Osteoblast (primary cell): Measurements from ENCODE around the gene GART. TPM values are rescaled to one million over a fixed set of nuclear protein-coding genes. Genes with fewer than 3 reads are reported as not detected.

ENCODE experiments used
- DNase-seq: peaks from one replicate; pipeline ENCODE4 v3.0.0; 2011; ENCODE audit warnings: low spot score, mixed read lengths; ENCODE audit not compliant: insufficient read length; ENCODE audit errors: missing footprints
- H2AFZ ChIP-seq: 2 replicates; pipeline ENCODE4 v1.6.0; 2011; ENCODE audit warnings: mild to moderate bottlenecking, low read length
- H3K27ac ChIP-seq: 2 replicates; pipeline ENCODE4 v1.5.1; 2011; ENCODE audit warnings: mild to moderate bottlenecking, low read depth, low read length, moderate library complexity
- H3K27me3 ChIP-seq: 2 replicates; pipeline ENCODE4 v1.6.0; 2012; ENCODE audit warnings: mild to moderate bottlenecking, control low read depth, inconsistent platforms, low read length, moderate library complexity; ENCODE audit not compliant: insufficient read depth
- H3K36me3 ChIP-seq: 2 replicates; pipeline ENCODE4 v1.5.1; 2011; ENCODE audit warnings: mild to moderate bottlenecking, low read length, control low read depth, moderate library complexity; ENCODE audit not compliant: insufficient read depth
- H3K4me1 ChIP-seq: 2 replicates; pipeline ENCODE4 v1.5.1; 2011; ENCODE audit warnings: mild to moderate bottlenecking, low read length, control low read depth, moderate library complexity; ENCODE audit not compliant: insufficient read depth
- H3K4me2 ChIP-seq: 2 replicates; pipeline ENCODE4 v1.6.0; 2011; ENCODE audit warnings: mild to moderate bottlenecking, low read length; ENCODE audit not compliant: insufficient read depth
- H3K4me3 ChIP-seq: fragments of 200-600 bp; sonication (generic); 3 replicates; pipeline ENCODE4 v1.5.1; 2012; ENCODE audit warnings: mild to moderate bottlenecking, low read length, inconsistent platforms; ENCODE audit not compliant: insufficient read depth
- H3K79me2 ChIP-seq: 2 replicates; pipeline ENCODE4 v1.6.0; 2012; ENCODE audit warnings: mild to moderate bottlenecking, low read length, control low read depth, inconsistent platforms; ENCODE audit not compliant: insufficient read depth
- H3K9me3 ChIP-seq: 2 replicates; pipeline ENCODE4 v1.5.1; 2011; ENCODE audit warnings: low read depth, low read length, control low read depth
- H4K20me1 ChIP-seq: 2 replicates; pipeline ENCODE4 v1.6.0; 2012; ENCODE audit warnings: mild to moderate bottlenecking, low read length, control low read depth; ENCODE audit not compliant: insufficient read depth
- total RNA-seq: library from RNA; depleted of rRNA; stranded (reverse); fragments of >200 nt; gene quantifications from 2 replicates; pipeline ENCODE4 v1.2.3, GENCODE V29; 2012
- TF ChIP-seq, protein P1 (sequence below): IDR thresholded peaks from 2 replicates; pipeline ENCODE4 v1.5.1; 2011; ENCODE audit warnings: mild to moderate bottlenecking, low read depth, low read length, moderate library complexity; ENCODE audit errors: extremely low read depth

GART gene
- 69.0 and 85.8 TPM in 2 replicates for total RNA-seq

DNA sequence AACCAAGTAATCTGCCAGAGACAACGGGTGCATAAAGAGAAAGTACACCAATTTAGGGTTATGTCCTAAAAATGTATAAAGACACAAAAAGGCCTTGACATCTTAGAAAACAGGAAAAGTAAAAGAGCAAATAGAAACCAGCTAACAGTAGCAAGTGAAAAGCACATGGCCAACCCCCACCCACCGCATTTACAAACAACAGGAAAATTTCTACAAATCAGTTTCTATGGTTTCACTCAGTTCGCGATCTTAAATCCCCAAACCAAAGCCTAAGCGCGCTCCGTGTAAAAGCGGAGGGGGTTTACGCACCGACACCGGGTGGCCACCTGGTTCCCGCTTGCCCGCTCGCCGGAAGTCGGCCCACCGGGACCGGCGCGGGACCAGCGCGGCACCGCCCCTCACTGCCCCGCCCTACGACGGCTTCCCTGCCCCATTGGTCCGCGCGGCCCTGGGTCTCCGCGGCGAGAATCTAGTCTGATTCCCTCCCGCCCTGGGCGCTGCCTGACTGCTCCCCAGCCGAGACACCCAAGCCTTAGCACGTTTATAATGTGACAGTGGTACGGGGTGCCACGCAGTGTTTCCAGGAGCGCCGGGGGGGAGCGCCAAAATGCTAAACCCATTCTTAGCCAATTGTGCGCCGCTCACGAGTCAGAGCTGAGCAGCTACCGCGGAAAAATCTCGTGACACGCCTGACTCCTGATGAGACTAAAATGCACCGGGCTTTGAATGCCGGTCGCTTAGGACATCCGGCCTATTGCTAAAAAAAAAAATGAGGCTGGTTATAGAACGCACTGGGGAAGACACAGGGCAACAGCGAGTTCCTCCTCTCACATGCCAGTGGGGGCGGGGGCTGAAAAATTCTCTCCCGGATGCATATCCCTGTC, at the start of gene GART:
Gene GART, minus strand, starts transcription at position 362 of the 884 bp plus-strand sequence. CDS start 2,802 bp downstream, outside the sequence.
- peak within 1 kb of the TSS; percentile 92 for H3K4me2 ChIP-seq
- H2AFZ ChIP-seq = peak within 1 kb of the TSS; percentile 90
- H4K20me1 ChIP-seq = peaks cover 31% of the 10 kb centered on the region
- peaks cover 81% of the 10 kb centered on the region for H3K79me2 ChIP-seq
- peak within 1 kb of the TSS; percentile 100 for H3K27ac ChIP-seq
- H3K27me3 ChIP-seq = no peaks in the 10 kb centered on the region
- DNase-seq = peak; percentile 87
- peaks cover 28% of the 10 kb centered on the region for H3K36me3 ChIP-seq
- H3K4me1 ChIP-seq = peaks cover 34% of the 10 kb centered on the region
- TF ChIP-seq, protein P1, sequence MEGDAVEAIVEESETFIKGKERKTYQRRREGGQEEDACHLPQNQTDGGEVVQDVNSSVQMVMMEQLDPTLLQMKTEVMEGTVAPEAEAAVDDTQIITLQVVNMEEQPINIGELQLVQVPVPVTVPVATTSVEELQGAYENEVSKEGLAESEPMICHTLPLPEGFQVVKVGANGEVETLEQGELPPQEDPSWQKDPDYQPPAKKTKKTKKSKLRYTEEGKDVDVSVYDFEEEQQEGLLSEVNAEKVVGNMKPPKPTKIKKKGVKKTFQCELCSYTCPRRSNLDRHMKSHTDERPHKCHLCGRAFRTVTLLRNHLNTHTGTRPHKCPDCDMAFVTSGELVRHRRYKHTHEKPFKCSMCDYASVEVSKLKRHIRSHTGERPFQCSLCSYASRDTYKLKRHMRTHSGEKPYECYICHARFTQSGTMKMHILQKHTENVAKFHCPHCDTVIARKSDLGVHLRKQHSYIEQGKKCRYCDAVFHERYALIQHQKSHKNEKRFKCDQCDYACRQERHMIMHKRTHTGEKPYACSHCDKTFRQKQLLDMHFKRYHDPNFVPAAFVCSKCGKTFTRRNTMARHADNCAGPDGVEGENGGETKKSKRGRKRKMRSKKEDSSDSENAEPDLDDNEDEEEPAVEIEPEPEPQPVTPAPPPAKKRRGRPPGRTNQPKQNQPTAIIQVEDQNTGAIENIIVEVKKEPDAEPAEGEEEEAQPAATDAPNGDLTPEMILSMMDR = no peak
- H3K4me3 ChIP-seq = peak within 1 kb of the TSS; percentile 86
- no peaks in the 10 kb centered on the region for H3K9me3 ChIP-seq

DNA sequence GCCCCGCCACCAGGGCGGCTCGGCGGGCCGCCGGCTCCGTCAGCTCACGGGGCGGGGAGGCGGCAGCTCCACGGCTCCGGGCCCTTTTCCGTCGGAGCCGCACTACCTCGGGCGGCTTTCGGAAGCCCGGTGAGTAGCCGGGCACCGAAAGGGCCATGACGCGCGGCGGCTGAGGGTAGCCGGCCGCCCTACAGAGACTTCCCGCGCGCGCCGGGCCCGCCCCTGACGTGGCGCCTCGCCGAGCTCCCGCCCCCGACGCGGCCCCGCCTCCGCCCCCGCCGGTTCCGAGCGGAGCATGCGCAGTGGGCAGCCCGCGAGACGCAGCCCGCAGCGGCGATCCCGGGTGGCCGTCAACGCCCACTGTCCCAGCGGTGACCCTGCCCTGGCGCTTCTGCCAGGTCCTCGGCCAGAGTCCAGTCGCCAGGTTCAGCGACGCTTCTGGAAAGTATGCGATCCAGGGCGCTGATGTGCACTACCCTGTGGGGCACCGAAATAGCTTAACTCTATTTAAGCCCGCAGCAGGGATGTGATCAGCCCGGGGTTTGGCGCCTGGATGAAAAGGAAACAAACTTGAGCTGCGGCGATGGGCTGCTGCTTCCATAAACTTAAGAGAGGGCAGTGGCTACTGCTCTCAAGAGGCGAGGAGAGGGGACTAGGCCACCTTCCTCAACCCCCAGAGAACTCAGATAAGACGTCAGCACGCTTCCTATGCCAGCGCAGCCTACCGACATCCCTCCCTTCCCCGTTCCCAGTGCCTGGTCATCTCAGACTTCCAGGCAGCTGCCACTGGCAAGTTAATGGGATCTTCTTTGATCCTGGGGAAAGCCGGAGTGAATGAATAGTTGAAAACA, 46.8 kb upstream of the GART start, which contains the start of gene DONSON:
Gene DONSON, minus strand, starts transcription at position 200 of the 851 bp plus-strand sequence. Its CDS starts 43 bp downstream, at position 157.
- Histone ChIP-seq H3K4me1 (peaks cover 8% of the 10 kb centered on the region), H4K20me1 (no peaks in the 10 kb centered on the region), H3K9me3 (no peaks in the 10 kb centered on the region), H3K4me3 (peak within 1 kb of the TSS; percentile 95), H3K4me2 (peak within 1 kb of the TSS; percentile 97), H3K36me3 (peaks cover 5% of the 10 kb centered on the region), H3K79me2 (peaks cover 32% of the 10 kb centered on the region), H2AFZ (peak within 1 kb of the TSS; percentile 92), H3K27ac (peak within 1 kb of the TSS; percentile 92), H3K27me3 (no peaks in the 10 kb centered on the region)
- TF ChIP-seq, protein P1 = no peak
- DNase-seq = peak; percentile 98

DNA sequence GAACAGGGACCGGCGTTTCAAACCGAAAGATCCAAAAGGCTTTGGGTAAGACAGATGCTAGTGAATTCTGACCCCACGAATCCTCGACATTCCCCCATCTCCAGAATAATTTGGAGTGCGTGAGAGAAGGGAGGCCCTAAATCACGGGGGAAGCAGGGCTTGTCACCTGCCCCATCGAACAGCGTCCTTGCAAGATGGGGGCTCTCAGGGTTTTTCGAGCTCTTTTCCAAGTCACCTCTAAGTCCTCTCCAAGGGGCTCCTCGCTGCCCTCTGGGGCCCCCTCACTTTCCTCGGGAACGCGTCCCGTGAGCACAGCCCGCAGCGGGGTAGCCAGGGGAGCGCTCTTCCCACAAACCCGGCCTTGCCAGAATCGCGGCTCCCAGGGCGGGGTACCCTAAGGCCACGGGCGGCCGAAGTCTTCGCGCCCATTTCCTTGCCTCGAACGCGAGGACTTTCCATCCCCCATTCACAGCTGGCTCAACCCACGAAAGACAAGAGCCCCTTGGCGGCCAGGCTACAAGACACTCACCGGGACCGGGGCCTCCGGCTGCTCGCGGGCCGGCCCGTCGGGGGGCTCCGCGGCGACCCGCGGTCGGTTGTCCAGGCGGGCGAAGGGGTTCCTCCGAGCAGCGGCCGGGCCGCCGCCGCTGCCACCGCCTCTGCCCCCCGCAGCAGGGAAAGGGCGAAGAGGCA, 46.0 kb upstream of the GART start:
- peak; percentile 87 for DNase-seq
- TF ChIP-seq, protein P1 = no peak
- H3K27ac ChIP-seq = peak overlapping the region; percentile 92

More for the DNA sequence above, 46.0 kb upstream of the GART start:
- H3K9me3 ChIP-seq = no peaks in the 10 kb centered on the region
- peaks cover 8% of the 10 kb centered on the region for H3K4me1 ChIP-seq
- H2AFZ ChIP-seq = peak overlapping the region; percentile 84
- H3K4me2 ChIP-seq = peak overlapping the region; percentile 97
- peaks cover 8% of the 10 kb centered on the region for H3K36me3 ChIP-seq
- peaks cover 32% of the 10 kb centered on the region for H3K79me2 ChIP-seq
- no peaks in the 10 kb centered on the region for H3K27me3 ChIP-seq
- H3K4me3 ChIP-seq = peak overlapping the region; percentile 95
- no peaks in the 10 kb centered on the region for H4K20me1 ChIP-seq
